WTC11 (cell line): Measurements from ENCODE around the gene KIF26A. TPM values are rescaled to one million over a fixed set of nuclear protein-coding genes. Genes with fewer than 3 reads are reported as not detected.

Source experiments
- ATAC-seq: fragments of 200-7000 bp; cut with Tn5 transposase; 2 replicates; pipeline ENCODE4 v1.10.0; 2021; ENCODE audit warnings: mild to moderate bottlenecking, moderate library complexity
- CTCF ChIA-PET: fragments of 300-600 bp; sonication (Branson Sonifier 250); formaldehyde crosslinking; loops from one replicate; lab custom pipeline; 2021; ENCODE audit warnings: antibody characterized with exemption; lab: Charles Lee
- POLR2A ChIA-PET: fragments of 350-600 bp; sonication (Branson Sonifier 250); formaldehyde crosslinking; loops from one replicate; lab custom pipeline; 2021; ENCODE audit warnings: antibody characterized with exemption; lab: Charles Lee
- DNase-seq: peaks from one replicate; pipeline ENCODE4 v3.0.0; 2021; ENCODE audit warnings: low spot score
- H3K27ac Mint-ChIP-seq: 2 replicates; pipeline ENCODE4 v1.8.0; 2021; ENCODE audit warnings: mixed read lengths
- H3K27me3 Mint-ChIP-seq: 2 replicates; pipeline ENCODE4 v1.8.0; 2021; ENCODE audit warnings: low read depth, mild to moderate bottlenecking, moderate library complexity, mixed read lengths
- H3K36me3 Mint-ChIP-seq: 2 replicates; pipeline ENCODE4 v1.8.0; 2021; ENCODE audit warnings: mixed read lengths
- H3K4me1 Mint-ChIP-seq: 2 replicates; pipeline ENCODE4 v1.8.0; 2022; ENCODE audit warnings: mixed read lengths
- H3K4me3 Mint-ChIP-seq: 2 replicates; pipeline ENCODE4 v1.8.0; 2021; ENCODE audit warnings: mild to moderate bottlenecking, moderate library complexity, mixed read lengths
- H3K9me3 Mint-ChIP-seq: 2 replicates; pipeline ENCODE4 v1.8.0; 2021; ENCODE audit warnings: mixed read lengths
- CREB1 ChIP-seq: sonication (generic); formaldehyde crosslinking; IDR thresholded peaks from 2 replicates; pipeline ENCODE4 v1.8.0; 2023; ENCODE audit warnings: mild to moderate bottlenecking, missing genetic modification reagents
- ELF4 ChIP-seq: sonication (generic); formaldehyde crosslinking; IDR thresholded peaks from 2 replicates; pipeline ENCODE4 v1.8.1; 2022; ENCODE audit warnings: low read depth, mild to moderate bottlenecking, moderate library complexity, missing genetic modification reagents
- ETV6 ChIP-seq: sonication (generic); formaldehyde crosslinking; IDR thresholded peaks from 2 replicates; pipeline ENCODE4 v1.8.1; 2022; ENCODE audit warnings: mild to moderate bottlenecking, missing genetic modification reagents
- FOXJ3 ChIP-seq: sonication (generic); formaldehyde crosslinking; IDR thresholded peaks from 2 replicates; pipeline ENCODE4 v1.9.0; 2021; ENCODE audit warnings: missing genetic modification reagents, mild to moderate bottlenecking, borderline replicate concordance
- MYBL2 ChIP-seq: sonication (generic); formaldehyde crosslinking; IDR thresholded peaks from 2 replicates; pipeline ENCODE4 v1.8.1; 2023; ENCODE audit warnings: mild to moderate bottlenecking, moderate library complexity, missing genetic modification reagents
- NR1H2 ChIP-seq: sonication (generic); formaldehyde crosslinking; IDR thresholded peaks from 2 replicates; pipeline ENCODE4 v1.9.0; 2021; ENCODE audit warnings: mild to moderate bottlenecking, moderate library complexity, missing genetic modification reagents
- SMAD4 ChIP-seq: sonication (generic); formaldehyde crosslinking; IDR thresholded peaks from 2 replicates; pipeline ENCODE4 v1.8.0; 2022; ENCODE audit warnings: mild to moderate bottlenecking, missing genetic modification reagents
- ZNF416 ChIP-seq: fragments of 250-450 bp; sonication (Bioruptor Pico); IDR thresholded peaks from 2 replicates; pipeline ENCODE4 v1.9.0; 2021; ENCODE audit warnings: mild to moderate bottlenecking, inconsistent platforms
- ZNF423 ChIP-seq: fragments of 250-450 bp; sonication (Bioruptor Pico); IDR thresholded peaks from 2 replicates; pipeline ENCODE4 v2.1.2; 2022; ENCODE audit warnings: mild to moderate bottlenecking, moderate library complexity
- total RNA-seq: library from RNA; stranded (reverse); gene quantifications from 3 replicates; pipeline ENCODE4 v1.2.3, GENCODE V29; 2021
- TF ChIP-seq, protein P1 (sequence below): sonication (generic); formaldehyde crosslinking; IDR thresholded peaks from 2 replicates; pipeline ENCODE4 v1.8.1; 2022; ENCODE audit warnings: low read depth, missing genetic modification reagents, borderline replicate concordance
- TF ChIP-seq, protein P2 (sequence below): sonication (generic); formaldehyde crosslinking; IDR thresholded peaks from 2 replicates; pipeline ENCODE4 v1.8.1; 2023; ENCODE audit warnings: mild to moderate bottlenecking, missing genetic modification reagents, moderate library complexity
- TF ChIP-seq, protein P3 (sequence below): sonication (generic); formaldehyde crosslinking; IDR thresholded peaks from 2 replicates; pipeline ENCODE4 v1.8.0; 2022; ENCODE audit warnings: mild to moderate bottlenecking, missing genetic modification reagents
- TF ChIP-seq, protein P4 (sequence below): sonication (generic); formaldehyde crosslinking; IDR thresholded peaks from 2 replicates; pipeline ENCODE4 v1.8.1; 2022; ENCODE audit warnings: low read depth, mild to moderate bottlenecking, moderate library complexity, missing genetic modification reagents, borderline replicate concordance
- TF ChIP-seq, protein P5 (sequence below): sonication (generic); formaldehyde crosslinking; IDR thresholded peaks from 2 replicates; pipeline ENCODE4 v1.8.1; 2022; ENCODE audit warnings: missing genetic modification reagents, borderline replicate concordance
- TF ChIP-seq, protein P6 (sequence below): sonication (generic); formaldehyde crosslinking; IDR thresholded peaks from 2 replicates; pipeline ENCODE4 v1.8.0; 2022; ENCODE audit warnings: mild to moderate bottlenecking, missing genetic modification reagents
- TF ChIP-seq, protein P7 (sequence below): sonication (generic); formaldehyde crosslinking; IDR thresholded peaks from 2 replicates; pipeline ENCODE4 v1.8.1; 2023; ENCODE audit warnings: mild to moderate bottlenecking, missing genetic modification reagents, borderline replicate concordance
- TF ChIP-seq, protein P8 (sequence below): sonication (generic); formaldehyde crosslinking; IDR thresholded peaks from 2 replicates; pipeline ENCODE4 v1.8.1; 2022; ENCODE audit warnings: mild to moderate bottlenecking, missing genetic modification reagents, moderate library complexity, borderline replicate concordance
- TF ChIP-seq, protein P9 (sequence below): sonication (generic); formaldehyde crosslinking; IDR thresholded peaks from 2 replicates; pipeline ENCODE4 v1.8.1; 2022; ENCODE audit warnings: mild to moderate bottlenecking, moderate library complexity, missing genetic modification reagents
- TF ChIP-seq, protein P10 (sequence below): sonication (generic); formaldehyde crosslinking; IDR thresholded peaks from 2 replicates; pipeline ENCODE4 v1.8.1; 2023; ENCODE audit warnings: mild to moderate bottlenecking, moderate library complexity, missing genetic modification reagents

Gene KIF26A
- total RNA-seq, 1 experiment from 2014 or later = 53.4 TPM

DNA sequence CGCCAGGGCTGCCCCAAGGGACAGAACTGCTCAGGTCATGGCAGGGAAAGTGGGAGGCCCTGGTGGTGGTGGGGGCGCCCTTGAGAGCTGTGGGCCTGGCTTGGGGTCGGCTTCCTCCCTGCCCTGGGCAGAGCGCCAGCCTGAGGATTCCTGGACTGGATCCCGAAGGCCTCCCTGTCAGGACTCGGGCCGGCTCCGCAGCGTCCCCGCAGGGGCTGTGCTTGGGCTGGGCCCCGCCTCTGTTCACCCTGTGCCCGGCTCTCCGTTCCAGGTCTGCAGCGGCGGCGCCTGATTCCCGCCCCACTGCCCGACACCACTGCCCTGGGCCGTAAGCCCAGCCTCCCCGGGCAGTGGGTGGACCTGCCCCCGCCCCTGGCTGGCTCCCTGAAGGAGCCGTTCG is 39.9 kb downstream of the KIF26A start:
- Mint-ChIP-seq H3K9me3 (no peaks in the 10 kb centered on the region), H3K36me3 (0 out of 2 replicates have a peak, but pooled peaks cover 2% of the 10 kb centered on the region), H3K4me3 (no peak overlapping the region), H3K27ac (no peak overlapping the region), H3K4me1 (no peaks in the 10 kb centered on the region), H3K27me3 (no peaks in the 10 kb centered on the region)
- ATAC-seq (no peak), DNase-seq (no peak)
- POLR2A ChIA-PET = no interaction called here
- CTCF ChIA-PET = no interaction called here
- TF ChIP-seq, protein P1, sequence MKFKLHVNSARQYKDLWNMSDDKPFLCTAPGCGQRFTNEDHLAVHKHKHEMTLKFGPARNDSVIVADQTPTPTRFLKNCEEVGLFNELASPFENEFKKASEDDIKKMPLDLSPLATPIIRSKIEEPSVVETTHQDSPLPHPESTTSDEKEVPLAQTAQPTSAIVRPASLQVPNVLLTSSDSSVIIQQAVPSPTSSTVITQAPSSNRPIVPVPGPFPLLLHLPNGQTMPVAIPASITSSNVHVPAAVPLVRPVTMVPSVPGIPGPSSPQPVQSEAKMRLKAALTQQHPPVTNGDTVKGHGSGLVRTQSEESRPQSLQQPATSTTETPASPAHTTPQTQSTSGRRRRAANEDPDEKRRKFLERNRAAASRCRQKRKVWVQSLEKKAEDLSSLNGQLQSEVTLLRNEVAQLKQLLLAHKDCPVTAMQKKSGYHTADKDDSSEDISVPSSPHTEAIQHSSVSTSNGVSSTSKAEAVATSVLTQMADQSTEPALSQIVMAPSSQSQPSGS = no peak
- no peak for TF ChIP-seq MYBL2
- TF ChIP-seq, protein P2, sequence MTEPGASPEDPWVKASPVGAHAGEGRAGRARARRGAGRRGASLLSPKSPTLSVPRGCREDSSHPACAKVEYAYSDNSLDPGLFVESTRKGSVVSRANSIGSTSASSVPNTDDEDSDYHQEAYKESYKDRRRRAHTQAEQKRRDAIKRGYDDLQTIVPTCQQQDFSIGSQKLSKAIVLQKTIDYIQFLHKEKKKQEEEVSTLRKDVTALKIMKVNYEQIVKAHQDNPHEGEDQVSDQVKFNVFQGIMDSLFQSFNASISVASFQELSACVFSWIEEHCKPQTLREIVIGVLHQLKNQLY (CRISPR knock-in tag) = no peak
- no peak for TF ChIP-seq ZNF423 (CRISPR knock-in tag)
- TF ChIP-seq, protein P3, sequence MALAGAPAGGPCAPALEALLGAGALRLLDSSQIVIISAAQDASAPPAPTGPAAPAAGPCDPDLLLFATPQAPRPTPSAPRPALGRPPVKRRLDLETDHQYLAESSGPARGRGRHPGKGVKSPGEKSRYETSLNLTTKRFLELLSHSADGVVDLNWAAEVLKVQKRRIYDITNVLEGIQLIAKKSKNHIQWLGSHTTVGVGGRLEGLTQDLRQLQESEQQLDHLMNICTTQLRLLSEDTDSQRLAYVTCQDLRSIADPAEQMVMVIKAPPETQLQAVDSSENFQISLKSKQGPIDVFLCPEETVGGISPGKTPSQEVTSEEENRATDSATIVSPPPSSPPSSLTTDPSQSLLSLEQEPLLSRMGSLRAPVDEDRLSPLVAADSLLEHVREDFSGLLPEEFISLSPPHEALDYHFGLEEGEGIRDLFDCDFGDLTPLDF (CRISPR knock-in tag) = no peak
- TF ChIP-seq, protein P4, sequence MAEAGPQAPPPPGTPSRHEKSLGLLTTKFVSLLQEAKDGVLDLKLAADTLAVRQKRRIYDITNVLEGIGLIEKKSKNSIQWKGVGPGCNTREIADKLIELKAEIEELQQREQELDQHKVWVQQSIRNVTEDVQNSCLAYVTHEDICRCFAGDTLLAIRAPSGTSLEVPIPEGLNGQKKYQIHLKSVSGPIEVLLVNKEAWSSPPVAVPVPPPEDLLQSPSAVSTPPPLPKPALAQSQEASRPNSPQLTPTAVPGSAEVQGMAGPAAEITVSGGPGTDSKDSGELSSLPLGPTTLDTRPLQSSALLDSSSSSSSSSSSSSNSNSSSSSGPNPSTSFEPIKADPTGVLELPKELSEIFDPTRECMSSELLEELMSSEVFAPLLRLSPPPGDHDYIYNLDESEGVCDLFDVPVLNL = no peak
- TF ChIP-seq, protein P5, sequence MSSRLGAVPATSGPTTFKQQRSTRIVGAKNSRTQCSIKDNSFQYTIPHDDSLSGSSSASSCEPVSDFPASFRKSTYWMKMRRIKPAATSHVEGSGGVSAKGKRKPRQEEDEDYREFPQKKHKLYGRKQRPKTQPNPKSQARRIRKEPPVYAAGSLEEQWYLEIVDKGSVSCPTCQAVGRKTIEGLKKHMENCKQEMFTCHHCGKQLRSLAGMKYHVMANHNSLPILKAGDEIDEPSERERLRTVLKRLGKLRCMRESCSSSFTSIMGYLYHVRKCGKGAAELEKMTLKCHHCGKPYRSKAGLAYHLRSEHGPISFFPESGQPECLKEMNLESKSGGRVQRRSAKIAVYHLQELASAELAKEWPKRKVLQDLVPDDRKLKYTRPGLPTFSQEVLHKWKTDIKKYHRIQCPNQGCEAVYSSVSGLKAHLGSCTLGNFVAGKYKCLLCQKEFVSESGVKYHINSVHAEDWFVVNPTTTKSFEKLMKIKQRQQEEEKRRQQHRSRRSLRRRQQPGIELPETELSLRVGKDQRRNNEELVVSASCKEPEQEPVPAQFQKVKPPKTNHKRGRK = no peak
- no peak for TF ChIP-seq FOXJ3 (CRISPR knock-in tag)
- no peak for TF ChIP-seq ELF4
- TF ChIP-seq CREB1 = no peak
- TF ChIP-seq ZNF416 (CRISPR knock-in tag) = no peak
- TF ChIP-seq ETV6 (CRISPR knock-in tag) = no peak
- TF ChIP-seq, protein P6, sequence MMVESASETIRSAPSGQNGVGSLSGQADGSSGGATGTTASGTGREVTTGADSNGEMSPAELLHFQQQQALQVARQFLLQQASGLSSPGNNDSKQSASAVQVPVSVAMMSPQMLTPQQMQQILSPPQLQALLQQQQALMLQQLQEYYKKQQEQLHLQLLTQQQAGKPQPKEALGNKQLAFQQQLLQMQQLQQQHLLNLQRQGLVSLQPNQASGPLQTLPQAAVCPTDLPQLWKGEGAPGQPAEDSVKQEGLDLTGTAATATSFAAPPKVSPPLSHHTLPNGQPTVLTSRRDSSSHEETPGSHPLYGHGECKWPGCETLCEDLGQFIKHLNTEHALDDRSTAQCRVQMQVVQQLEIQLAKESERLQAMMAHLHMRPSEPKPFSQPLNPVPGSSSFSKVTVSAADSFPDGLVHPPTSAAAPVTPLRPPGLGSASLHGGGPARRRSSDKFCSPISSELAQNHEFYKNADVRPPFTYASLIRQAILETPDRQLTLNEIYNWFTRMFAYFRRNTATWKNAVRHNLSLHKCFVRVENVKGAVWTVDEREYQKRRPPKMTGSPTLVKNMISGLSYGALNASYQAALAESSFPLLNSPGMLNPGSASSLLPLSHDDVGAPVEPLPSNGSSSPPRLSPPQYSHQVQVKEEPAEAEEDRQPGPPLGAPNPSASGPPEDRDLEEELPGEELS (CRISPR knock-in tag) = no peak

DNA sequence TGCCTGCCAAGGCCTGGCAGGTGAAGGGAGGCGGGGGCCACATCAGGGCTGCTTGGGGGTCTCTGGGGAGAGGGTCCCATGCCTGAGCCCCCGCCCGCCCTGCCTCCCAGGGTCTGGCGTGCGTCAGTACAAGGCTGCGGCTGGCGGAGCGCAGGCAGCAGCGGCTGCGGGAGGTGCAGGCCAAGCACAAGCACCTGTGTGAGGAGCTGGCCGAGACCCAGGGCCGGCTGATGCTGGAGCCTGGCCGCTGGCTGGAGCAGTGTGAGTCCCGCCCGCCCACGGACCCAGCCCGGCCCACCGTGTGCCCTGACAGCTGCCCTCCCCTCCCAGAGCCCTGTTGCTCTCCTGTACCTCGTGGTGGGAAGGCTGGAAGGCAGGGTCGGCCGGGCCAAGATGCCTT is 40.7 kb downstream of the KIF26A start:
- H3K27ac Mint-ChIP-seq = no peak overlapping the region
- CTCF ChIA-PET = no interaction called here
- H3K9me3 Mint-ChIP-seq = no peaks in the 10 kb centered on the region
- H3K27me3 Mint-ChIP-seq = no peaks in the 10 kb centered on the region
- H3K36me3 Mint-ChIP-seq = 0 out of 2 replicates have a peak, but pooled peaks cover 2% of the 10 kb centered on the region
- ATAC-seq (no peak), DNase-seq (no peak)
- POLR2A ChIA-PET = no interaction called here
- H3K4me3 Mint-ChIP-seq = no peak overlapping the region
- no peaks in the 10 kb centered on the region for H3K4me1 Mint-ChIP-seq
- TF ChIP-seq CREB1 (no peak), SMAD4 (CRISPR knock-in tag) (no peak), NR1H2 (CRISPR knock-in tag) (no peak), ZNF416 (CRISPR knock-in tag) (no peak)
- TF ChIP-seq, protein P7, sequence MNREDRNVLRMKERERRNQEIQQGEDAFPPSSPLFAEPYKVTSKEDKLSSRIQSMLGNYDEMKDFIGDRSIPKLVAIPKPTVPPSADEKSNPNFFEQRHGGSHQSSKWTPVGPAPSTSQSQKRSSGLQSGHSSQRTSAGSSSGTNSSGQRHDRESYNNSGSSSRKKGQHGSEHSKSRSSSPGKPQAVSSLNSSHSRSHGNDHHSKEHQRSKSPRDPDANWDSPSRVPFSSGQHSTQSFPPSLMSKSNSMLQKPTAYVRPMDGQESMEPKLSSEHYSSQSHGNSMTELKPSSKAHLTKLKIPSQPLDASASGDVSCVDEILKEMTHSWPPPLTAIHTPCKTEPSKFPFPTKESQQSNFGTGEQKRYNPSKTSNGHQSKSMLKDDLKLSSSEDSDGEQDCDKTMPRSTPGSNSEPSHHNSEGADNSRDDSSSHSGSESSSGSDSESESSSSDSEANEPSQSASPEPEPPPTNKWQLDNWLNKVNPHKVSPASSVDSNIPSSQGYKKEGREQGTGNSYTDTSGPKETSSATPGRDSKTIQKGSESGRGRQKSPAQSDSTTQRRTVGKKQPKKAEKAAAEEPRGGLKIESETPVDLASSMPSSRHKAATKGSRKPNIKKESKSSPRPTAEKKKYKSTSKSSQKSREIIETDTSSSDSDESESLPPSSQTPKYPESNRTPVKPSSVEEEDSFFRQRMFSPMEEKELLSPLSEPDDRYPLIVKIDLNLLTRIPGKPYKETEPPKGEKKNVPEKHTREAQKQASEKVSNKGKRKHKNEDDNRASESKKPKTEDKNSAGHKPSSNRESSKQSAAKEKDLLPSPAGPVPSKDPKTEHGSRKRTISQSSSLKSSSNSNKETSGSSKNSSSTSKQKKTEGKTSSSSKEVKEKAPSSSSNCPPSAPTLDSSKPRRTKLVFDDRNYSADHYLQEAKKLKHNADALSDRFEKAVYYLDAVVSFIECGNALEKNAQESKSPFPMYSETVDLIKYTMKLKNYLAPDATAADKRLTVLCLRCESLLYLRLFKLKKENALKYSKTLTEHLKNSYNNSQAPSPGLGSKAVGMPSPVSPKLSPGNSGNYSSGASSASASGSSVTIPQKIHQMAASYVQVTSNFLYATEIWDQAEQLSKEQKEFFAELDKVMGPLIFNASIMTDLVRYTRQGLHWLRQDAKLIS (CRISPR knock-in tag) = no peak
- TF ChIP-seq, protein P8, sequence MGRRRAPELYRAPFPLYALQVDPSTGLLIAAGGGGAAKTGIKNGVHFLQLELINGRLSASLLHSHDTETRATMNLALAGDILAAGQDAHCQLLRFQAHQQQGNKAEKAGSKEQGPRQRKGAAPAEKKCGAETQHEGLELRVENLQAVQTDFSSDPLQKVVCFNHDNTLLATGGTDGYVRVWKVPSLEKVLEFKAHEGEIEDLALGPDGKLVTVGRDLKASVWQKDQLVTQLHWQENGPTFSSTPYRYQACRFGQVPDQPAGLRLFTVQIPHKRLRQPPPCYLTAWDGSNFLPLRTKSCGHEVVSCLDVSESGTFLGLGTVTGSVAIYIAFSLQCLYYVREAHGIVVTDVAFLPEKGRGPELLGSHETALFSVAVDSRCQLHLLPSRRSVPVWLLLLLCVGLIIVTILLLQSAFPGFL (CRISPR knock-in tag) = no peak
- TF ChIP-seq, protein P9, sequence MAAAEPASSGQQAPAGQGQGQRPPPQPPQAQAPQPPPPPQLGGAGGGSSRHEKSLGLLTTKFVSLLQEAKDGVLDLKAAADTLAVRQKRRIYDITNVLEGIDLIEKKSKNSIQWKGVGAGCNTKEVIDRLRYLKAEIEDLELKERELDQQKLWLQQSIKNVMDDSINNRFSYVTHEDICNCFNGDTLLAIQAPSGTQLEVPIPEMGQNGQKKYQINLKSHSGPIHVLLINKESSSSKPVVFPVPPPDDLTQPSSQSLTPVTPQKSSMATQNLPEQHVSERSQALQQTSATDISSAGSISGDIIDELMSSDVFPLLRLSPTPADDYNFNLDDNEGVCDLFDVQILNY = no peak
- TF ChIP-seq, protein P10, sequence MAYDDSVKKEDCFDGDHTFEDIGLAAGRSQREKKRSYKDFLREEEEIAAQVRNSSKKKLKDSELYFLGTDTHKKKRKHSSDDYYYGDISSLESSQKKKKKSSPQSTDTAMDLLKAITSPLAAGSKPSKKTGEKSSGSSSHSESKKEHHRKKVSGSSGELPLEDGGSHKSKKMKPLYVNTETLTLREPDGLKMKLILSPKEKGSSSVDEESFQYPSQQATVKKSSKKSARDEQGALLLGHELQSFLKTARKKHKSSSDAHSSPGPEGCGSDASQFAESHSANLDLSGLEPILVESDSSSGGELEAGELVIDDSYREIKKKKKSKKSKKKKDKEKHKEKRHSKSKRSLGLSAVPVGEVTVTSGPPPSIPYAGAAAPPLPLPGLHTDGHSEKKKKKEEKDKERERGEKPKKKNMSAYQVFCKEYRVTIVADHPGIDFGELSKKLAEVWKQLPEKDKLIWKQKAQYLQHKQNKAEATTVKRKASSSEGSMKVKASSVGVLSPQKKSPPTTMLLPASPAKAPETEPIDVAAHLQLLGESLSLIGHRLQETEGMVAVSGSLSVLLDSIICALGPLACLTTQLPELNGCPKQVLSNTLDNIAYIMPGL (CRISPR knock-in tag) = no peak
